Stimulated activated effector memory CD8-positive, alpha-beta T cell treated with anti-CD3 and anti-CD28 coated beads, Interleukin-12 subunit alpha, Interleukin-12 subunit beta, amount 100 ng/mL, for 72 hours (primary cell): Measurements from ENCODE around the gene SEMA5B.

Experiments used
- ATAC-seq: fragments of 150-1000 bp; cut with Tn5 transposase; 2 replicates; pipeline ENCODE4 v1.10.0; 2021
- DNase-seq, 2 donors: peaks; one replicate each; pipeline ENCODE4 v3.0.0; 2021 to 2022; ENCODE audit warnings: low spot score in 2 of 2
- H3K27ac Mint-ChIP-seq: one replicate; pipeline ENCODE4 v1.8.0; 2022; ENCODE audit warnings: mild to moderate bottlenecking, mixed read lengths
- H3K36me3 Mint-ChIP-seq: one replicate; pipeline ENCODE4 v1.8.0; 2022; ENCODE audit warnings: mild to moderate bottlenecking, mixed read lengths
- H3K4me1 Mint-ChIP-seq: one replicate; pipeline ENCODE4 v1.8.0; 2022; ENCODE audit warnings: mixed read lengths
- H3K4me3 Mint-ChIP-seq: one replicate; pipeline ENCODE4 v1.8.0; 2022; ENCODE audit warnings: mild to moderate bottlenecking, mixed read lengths
- H3K9me3 Mint-ChIP-seq: one replicate; pipeline ENCODE4 v1.8.0; 2022; ENCODE audit warnings: mixed read lengths

The SEMA5B gene

DNA sequence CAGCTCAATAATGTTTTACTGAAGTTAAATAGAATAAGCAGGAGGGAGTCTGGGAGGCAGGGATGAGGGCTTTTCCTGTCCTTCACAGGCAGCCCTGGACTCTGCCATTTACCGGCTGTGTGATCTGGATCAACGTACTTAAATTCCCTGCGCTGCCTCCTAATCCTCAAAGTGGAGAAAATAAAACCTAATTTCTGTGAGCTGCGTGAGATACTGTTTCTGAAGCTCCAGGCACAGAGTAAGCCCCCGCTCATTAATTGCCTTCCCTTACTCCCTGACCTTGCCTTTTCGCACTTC is 39.0 kb upstream of the SEMA5B start:
- Mint-ChIP-seq H3K36me3 (no peaks in the 10 kb centered on the region), H3K9me3 (no peaks in the 10 kb centered on the region), H3K27ac (peak overlapping the region; percentile 24), H3K4me1 (peaks cover 33% of the 10 kb centered on the region), H3K4me3 (peak overlapping the region; percentile 79)
- ATAC-seq = no peak
- DNase-seq = no peak

DNA sequence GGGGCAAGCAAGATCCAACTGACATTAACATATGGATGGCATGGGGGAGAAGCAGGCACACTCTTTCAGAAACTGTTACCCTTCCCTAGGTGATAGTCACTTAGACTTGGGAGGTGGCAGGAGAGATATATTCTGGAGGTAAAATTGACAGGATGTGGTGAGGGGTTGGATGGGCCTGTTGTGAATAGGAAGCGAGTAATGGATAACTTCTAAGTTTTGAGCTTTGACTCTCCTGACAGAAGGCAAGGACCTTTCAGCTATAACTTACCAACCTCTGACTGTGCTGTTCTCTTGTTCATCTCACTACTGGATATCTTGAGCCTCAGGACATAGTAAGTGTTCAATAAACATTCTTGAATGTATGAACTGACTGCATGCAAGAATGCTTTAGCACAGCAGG is 37.4 kb upstream of the SEMA5B start:
- DNase-seq (no peak), ATAC-seq (peak; percentile 81)
- peaks cover 33% of the 10 kb centered on the region for H3K4me1 Mint-ChIP-seq
- H3K36me3 Mint-ChIP-seq = no peaks in the 10 kb centered on the region
- no peak overlapping the region for H3K27ac Mint-ChIP-seq
- H3K4me3 Mint-ChIP-seq = no peak overlapping the region
- no peaks in the 10 kb centered on the region for H3K9me3 Mint-ChIP-seq

DNA sequence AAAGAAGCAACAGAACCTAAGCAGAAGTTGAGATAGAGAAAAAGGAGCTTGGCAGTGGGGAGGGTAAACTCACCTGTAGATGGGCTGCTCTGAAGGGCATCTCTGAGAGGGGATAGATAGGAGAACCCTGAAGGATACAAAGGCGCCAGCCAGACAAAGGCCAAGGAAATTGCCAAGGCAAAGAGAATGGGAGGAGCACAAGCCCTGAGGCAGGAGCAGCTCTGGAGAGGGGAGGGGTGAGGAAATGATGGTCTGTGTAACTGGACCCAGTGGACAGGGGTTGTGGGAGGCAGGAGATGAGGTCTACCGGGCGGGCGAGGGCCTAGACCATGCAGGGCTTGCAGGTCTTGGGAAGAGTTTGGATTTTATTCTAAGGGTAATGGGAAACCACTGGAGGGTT is 36.9 kb upstream of the SEMA5B start:
- DNase-seq (no peak), ATAC-seq (no peak)
- no peak overlapping the region for H3K27ac Mint-ChIP-seq
- peaks cover 33% of the 10 kb centered on the region for H3K4me1 Mint-ChIP-seq
- H3K36me3 Mint-ChIP-seq = no peaks in the 10 kb centered on the region
- no peak overlapping the region for H3K4me3 Mint-ChIP-seq
- no peaks in the 10 kb centered on the region for H3K9me3 Mint-ChIP-seq

DNA sequence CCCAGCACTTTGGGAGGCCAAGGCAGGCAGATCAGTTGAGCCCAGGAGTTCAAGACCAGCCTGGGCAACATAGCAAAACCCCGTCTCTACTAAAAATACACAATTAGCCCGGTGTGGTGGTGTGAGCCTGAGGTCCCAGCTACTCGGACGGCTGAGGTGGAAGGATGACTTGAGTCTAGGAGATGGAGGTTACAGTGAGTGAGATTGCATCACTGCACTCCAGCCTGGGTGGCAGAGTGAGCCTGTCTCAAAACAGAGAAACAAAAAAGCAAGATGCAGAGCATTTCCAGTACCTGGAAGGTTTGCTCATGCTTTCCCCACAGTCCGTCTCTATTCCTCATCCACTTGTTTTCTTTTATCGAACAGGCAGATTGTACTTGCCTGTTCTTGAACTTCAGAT is 35.5 kb upstream of the SEMA5B start:
- Mint-ChIP-seq H3K4me3 (no peak overlapping the region), H3K27ac (no peak overlapping the region), H3K9me3 (no peaks in the 10 kb centered on the region), H3K4me1 (peaks cover 23% of the 10 kb centered on the region), H3K36me3 (no peaks in the 10 kb centered on the region)
- ATAC-seq (no peak), DNase-seq (no peak)

DNA sequence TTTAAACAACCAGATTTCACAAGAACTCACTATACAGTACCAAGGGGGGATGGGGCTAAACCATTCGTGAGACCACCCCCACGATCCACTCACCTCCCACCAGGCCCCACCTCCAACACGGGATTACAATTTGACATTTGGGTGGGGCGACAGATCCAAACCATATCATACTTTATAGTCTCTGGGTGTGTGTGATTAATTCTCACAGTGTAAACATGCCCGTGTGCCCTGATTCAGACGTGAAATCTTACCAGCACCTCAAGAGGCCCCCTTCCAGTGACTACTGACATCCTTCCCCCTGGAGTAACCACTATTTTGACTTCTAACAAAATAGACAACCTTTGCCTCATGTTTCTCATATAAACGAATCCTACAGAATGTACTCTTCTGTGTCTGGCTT is 34.3 kb upstream of the SEMA5B start:
- Mint-ChIP-seq H3K27ac (no peak overlapping the region), H3K9me3 (no peaks in the 10 kb centered on the region)

DNA sequence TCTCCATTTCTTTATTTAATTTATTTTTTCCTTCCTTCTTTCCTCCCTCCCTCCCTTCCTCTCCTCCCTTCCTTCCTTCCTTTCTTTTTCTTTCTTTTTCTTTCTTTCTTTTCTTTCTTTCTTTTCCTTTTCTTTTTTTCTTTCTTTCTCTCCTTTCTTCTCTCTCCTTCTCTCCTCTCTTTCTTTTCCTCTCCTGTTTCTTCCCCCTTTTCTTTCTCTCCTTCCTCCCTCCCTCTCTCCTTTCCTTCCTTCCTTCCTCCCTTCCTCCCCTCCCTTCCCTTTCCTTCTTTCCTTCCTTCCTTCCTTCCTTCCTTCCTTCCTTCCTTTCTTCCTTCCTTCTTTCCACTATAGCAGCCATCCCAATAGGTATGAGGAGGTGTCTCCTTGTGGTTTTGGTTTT is 32.5 kb upstream of the SEMA5B start:
- H3K4me3 Mint-ChIP-seq = no peak overlapping the region
- ATAC-seq (no peak), DNase-seq (no peak)
- no peaks in the 10 kb centered on the region for H3K36me3 Mint-ChIP-seq
- no peak overlapping the region for H3K27ac Mint-ChIP-seq
- no peaks in the 10 kb centered on the region for H3K9me3 Mint-ChIP-seq
- H3K4me1 Mint-ChIP-seq = peaks cover 9% of the 10 kb centered on the region

More for the DNA sequence above, 34.3 kb upstream of the SEMA5B start:
- Mint-ChIP-seq H3K4me1 (peaks cover 17% of the 10 kb centered on the region), H3K36me3 (no peaks in the 10 kb centered on the region), H3K4me3 (no peak overlapping the region)
- DNase-seq (no peak), ATAC-seq (no peak)

DNA sequence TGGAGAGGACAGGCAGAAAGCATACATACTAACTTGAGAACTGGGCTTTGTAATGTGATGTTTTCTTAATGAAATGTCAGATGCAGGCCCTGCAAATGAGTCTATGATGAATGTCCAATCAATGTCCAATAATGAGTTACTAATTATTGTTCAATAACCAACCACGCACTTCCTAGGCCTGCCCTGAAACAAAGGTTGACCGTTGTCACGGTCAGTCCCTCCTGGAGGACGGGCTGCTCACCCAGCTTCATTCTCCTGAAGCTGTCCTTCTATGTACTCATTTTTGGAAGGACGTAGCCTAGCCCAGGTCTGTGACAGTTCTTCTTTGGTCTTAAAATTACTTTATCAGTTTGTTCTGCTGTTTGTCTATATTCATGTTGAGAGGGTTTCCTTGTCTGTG is 30.9 kb upstream of the SEMA5B start:
- Mint-ChIP-seq H3K9me3 (no peaks in the 10 kb centered on the region), H3K4me3 (no peak overlapping the region), H3K4me1 (no peaks in the 10 kb centered on the region), H3K36me3 (no peaks in the 10 kb centered on the region), H3K27ac (no peak overlapping the region)
- DNase-seq = no peak
- ATAC-seq = no peak

DNA sequence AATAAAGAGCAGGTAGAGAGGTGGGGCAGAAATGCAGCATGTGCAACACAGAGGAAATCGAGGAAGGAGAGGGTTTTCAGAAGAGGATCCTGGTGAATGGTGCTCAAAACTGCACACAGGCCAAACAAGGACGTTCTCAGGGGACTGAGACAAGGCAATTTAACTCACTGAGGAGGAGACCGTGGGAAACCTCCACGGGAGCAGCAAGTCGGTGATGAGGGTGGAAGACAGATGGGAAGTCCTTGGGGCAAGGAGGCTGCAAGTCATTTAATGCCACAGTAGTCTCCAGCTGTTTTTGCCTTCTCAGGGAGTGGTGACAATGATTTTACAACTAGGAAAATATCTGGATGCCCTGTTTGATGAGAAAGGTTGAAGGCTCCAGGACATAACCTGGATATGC is 27.8 kb upstream of the SEMA5B start:
- ATAC-seq (no peak), DNase-seq (no peak)
- no peaks in the 10 kb centered on the region for H3K4me1 Mint-ChIP-seq
- no peaks in the 10 kb centered on the region for H3K36me3 Mint-ChIP-seq
- H3K9me3 Mint-ChIP-seq = no peaks in the 10 kb centered on the region
- no peak overlapping the region for H3K4me3 Mint-ChIP-seq
- peak overlapping the region; percentile 23 for H3K27ac Mint-ChIP-seq

DNA sequence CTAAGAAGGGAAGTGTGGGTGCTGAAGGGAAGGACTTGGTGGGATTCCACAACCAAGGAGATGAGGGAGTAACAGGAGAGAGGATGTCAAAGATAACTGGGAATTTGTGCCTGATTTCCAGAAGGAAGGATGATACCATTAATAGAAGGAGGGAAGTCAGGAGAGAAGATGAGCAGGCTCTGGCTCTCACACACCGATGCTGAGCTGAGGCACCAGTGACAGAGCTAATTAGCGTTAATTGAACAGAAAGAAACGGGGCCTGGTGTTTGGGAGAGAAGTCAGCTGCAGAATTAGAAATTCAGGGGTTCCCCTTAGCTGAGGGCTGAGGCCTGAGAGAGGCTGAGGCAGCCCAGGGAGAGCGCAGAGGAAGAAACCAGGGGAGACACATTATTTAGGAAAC is 27.4 kb upstream of the SEMA5B start:
- DNase-seq (no peak), ATAC-seq (no peak)
- Mint-ChIP-seq H3K4me1 (no peaks in the 10 kb centered on the region), H3K4me3 (no peak overlapping the region), H3K27ac (peak overlapping the region; percentile 23), H3K9me3 (no peaks in the 10 kb centered on the region), H3K36me3 (no peaks in the 10 kb centered on the region)

DNA sequence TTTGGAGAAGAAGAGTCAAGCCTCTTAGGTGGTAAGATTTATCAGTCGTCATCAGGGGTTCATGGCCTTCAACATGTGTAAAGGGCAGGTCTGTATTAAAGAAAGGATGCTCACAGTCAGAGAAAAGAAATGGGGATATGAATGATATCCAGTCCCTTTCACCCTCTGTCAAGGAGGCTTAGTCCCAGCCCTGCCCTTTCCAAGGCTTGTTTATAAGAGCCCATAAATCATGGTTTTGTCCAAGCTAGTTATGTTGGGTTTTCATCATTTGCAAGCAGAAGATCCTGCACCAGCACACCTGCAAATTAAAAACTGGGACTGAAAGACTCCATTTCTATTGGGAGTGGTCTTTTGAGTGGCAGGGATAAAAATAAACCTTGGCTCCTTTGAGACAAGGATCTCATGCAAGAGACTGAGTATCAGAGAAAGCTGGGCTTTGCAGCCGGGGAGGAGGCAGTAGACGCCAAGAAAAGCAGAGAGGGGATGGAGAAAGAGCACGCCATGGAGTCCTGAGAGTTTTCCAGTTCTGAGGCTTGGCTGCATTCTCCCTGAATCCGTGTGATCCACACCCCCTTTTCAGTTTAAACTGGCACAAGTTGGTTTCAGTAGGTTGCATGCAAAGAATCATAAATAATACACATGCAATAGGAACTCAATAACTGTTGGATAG is 26.7 kb upstream of the SEMA5B start:
- no peaks in the 10 kb centered on the region for H3K36me3 Mint-ChIP-seq
- ATAC-seq (no peak), DNase-seq (no peak)
- no peak overlapping the region for H3K4me3 Mint-ChIP-seq
- H3K9me3 Mint-ChIP-seq = no peaks in the 10 kb centered on the region
- H3K4me1 Mint-ChIP-seq = no peaks in the 10 kb centered on the region
- no peak overlapping the region for H3K27ac Mint-ChIP-seq

DNA sequence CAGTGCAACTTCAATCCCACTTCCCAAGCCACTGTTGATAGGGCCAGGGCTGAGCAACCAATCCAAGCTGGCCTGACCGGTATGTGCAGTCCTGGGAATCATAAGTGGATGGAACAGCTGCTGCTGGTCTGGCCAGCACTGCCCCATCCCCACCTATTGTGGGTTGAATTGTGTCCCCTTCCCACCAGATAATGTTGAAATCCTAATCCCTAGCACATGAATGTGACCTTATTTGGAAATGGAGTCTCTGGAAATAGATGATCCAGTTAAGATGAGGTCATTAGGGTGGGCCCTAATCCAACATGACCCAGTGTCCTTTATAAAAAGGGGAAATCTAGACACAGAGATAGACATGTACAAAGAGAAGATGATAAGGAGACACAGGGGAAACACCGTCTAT is 25.5 kb upstream of the SEMA5B start:
- no peaks in the 10 kb centered on the region for H3K36me3 Mint-ChIP-seq
- ATAC-seq (no peak), DNase-seq (no peak)
- no peaks in the 10 kb centered on the region for H3K4me1 Mint-ChIP-seq
- no peak overlapping the region for H3K4me3 Mint-ChIP-seq
- H3K27ac Mint-ChIP-seq = no peak overlapping the region
- H3K9me3 Mint-ChIP-seq = no peaks in the 10 kb centered on the region

DNA sequence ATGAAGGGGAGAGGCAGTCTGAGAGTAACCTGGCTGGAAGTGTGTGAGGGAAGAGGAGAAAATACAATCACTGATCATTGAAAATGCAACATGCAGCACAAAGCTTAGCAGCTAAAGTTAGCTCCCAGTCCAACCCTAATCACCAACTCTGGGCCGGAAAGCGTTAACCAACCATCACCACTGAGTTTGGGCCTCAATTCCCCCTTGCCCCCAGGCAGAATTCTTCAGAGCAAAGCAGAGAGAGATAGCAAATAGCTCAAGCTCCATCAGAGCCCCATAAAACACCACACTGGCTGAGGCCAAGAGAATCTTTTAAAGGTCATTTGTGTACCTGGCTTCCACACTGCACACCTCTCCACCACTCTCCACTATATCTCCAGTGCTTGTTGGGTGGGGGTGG is 23.1 kb upstream of the SEMA5B start:
- Mint-ChIP-seq H3K9me3 (no peaks in the 10 kb centered on the region), H3K27ac (no peak overlapping the region), H3K4me1 (no peaks in the 10 kb centered on the region), H3K36me3 (no peaks in the 10 kb centered on the region), H3K4me3 (no peak overlapping the region)
- ATAC-seq = no peak
- DNase-seq = no peak

DNA sequence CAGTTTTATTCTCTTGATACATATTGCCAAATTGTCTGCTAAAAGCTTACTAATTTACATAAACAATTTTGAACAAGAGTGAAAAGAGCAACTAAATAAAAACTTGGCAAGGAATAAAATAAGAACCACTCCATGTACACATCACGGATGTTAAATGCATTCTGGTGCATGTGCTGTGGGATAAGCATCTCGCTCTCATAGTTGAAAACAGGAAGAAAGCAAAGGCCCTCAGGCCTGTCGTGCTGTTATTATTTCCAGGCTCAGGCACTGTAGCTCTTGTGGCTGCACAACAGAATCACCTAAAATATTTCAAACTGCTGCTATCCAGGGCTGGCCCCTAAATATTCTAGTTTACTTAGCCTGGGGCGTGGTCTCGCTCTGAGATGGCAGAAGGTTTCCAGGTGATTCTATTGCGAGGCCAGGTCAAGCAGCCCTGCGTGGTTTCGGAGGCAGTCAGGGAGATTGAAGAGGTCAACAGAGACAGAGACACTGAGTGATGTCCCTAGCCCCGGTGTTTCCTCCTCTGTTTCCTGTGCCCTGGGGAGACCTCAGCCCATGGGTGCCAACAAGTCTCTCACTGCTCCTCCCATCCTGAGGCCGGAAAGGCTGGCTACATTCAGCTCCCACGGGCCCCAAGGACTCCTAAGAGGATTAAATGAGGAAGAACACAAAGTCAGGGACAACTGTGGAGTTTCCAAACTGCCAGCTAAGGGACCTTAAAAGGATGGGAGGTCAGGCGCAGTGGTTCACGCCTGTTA is 21.1 kb upstream of the SEMA5B start:
- no peak overlapping the region for H3K4me3 Mint-ChIP-seq
- no peaks in the 10 kb centered on the region for H3K4me1 Mint-ChIP-seq
- ATAC-seq (no peak), DNase-seq (no peak)
- no peaks in the 10 kb centered on the region for H3K36me3 Mint-ChIP-seq
- H3K27ac Mint-ChIP-seq = no peak overlapping the region
- H3K9me3 Mint-ChIP-seq = no peaks in the 10 kb centered on the region

DNA sequence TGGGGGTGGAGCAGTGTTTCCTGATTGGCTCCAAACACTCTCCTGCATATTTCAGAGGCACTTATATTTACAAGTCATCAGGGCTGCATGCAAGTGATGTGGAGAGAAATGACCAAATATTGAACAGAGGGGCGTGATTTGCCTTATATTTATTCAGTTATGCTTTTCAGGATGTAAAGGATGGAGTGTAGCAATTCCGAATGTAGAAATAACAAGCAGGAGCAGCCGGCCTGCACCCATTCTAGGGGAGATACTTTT is 19.4 kb upstream of the SEMA5B start:
- no peaks in the 10 kb centered on the region for H3K9me3 Mint-ChIP-seq
- ATAC-seq (no peak), DNase-seq (no peak)
- H3K4me1 Mint-ChIP-seq = no peaks in the 10 kb centered on the region
- no peak overlapping the region for H3K4me3 Mint-ChIP-seq
- H3K36me3 Mint-ChIP-seq = no peaks in the 10 kb centered on the region
- no peak overlapping the region for H3K27ac Mint-ChIP-seq

DNA sequence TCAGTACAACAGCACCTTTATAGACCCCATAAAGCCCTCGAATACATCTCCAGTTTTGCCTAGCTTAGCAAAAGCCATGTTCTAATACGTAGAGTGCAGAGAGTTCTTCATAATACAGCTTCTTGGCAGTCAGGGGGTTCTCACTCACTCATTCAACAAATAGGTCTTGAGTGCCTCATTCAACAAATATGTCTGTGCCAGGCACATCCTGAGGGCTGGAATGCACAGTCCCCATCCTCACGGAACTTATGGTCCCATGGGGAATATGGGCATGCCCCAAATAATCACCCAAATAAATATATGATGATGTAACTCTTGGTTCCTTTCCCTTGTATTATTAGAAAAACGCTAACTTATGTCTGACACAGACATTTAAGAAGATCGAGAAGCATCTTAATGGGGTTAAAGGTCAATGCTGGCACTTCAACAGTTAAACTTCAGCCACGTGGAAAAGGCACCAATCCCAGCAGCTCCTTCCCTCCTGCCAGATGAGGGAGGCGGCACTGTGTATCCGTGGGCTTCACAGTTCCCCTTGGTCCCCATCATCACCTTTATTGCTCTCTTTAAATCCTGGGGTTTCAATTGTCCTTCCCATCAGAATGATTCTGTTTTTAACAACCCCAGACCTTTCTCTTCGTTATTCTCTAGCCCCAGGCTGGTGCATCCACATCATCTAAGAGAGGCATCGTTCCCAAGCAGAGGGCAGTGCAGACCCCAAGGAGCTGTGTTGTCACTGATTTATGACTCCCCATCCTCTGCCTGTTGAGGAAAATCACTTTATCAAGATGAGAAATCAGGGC is 18.9 kb upstream of the SEMA5B start:
- no peaks in the 10 kb centered on the region for H3K9me3 Mint-ChIP-seq
- no peaks in the 10 kb centered on the region for H3K4me1 Mint-ChIP-seq
- H3K4me3 Mint-ChIP-seq = no peak overlapping the region
- DNase-seq = no peak
- H3K36me3 Mint-ChIP-seq = no peaks in the 10 kb centered on the region
- H3K27ac Mint-ChIP-seq = no peak overlapping the region
- no peak for ATAC-seq
